Smooth muscle cell (in vitro differentiated cells): ENCODE results near the gene EXOC4. TPM values are rescaled to one million over a fixed set of nuclear protein-coding genes. Genes with fewer than 3 reads are reported as not detected.

ENCODE experiments used
- DNase-seq: peaks from one replicate; lab custom pipeline; 2025; ENCODE audit not compliant: unreplicated experiment; lab: John Stamatoyannopoulos, UW
- H2AFZ ChIP-seq: fragments of 200-600 bp; sonication (generic); 2 replicates; pipeline ENCODE4 v1.6.0; 2016; ENCODE audit warnings: antibody characterized with exemption, low read depth, mild to moderate bottlenecking
- H3F3A ChIP-seq: fragments of 200-600 bp; sonication (generic); 2 replicates; pipeline ENCODE4 v1.6.0; 2017; ENCODE audit warnings: antibody characterized with exemption, low read depth
- H3K27ac ChIP-seq: fragments of 200-600 bp; sonication (generic); 2 replicates; pipeline ENCODE4 v1.5.1; 2016; ENCODE audit warnings: low read depth, mild to moderate bottlenecking
- H3K27me3 ChIP-seq: fragments of 200-600 bp; sonication (generic); 2 replicates; pipeline ENCODE4 v1.6.1; 2016; ENCODE audit warnings: low read depth, mild to moderate bottlenecking
- H3K36me3 ChIP-seq: fragments of 200-600 bp; sonication (generic); 2 replicates; pipeline ENCODE4 v1.5.1; 2016; ENCODE audit warnings: low read depth
- H3K4me1 ChIP-seq: fragments of 200-600 bp; sonication (generic); 2 replicates; pipeline ENCODE4 v1.5.1; 2016; ENCODE audit warnings: low read depth
- H3K4me2 ChIP-seq: fragments of 200-600 bp; sonication (generic); 2 replicates; pipeline ENCODE4 v1.6.0; 2016; ENCODE audit warnings: mild to moderate bottlenecking
- H3K4me3 ChIP-seq: fragments of 200-600 bp; sonication (generic); 2 replicates; pipeline ENCODE4 v1.5.1; 2016; ENCODE audit warnings: mild to moderate bottlenecking
- H3K79me2 ChIP-seq: fragments of 200-600 bp; sonication (generic); 2 replicates; pipeline ENCODE4 v1.6.0; 2016; ENCODE audit warnings: low read depth, mild to moderate bottlenecking
- H3K9ac ChIP-seq: fragments of 200-600 bp; sonication (generic); 2 replicates; pipeline ENCODE4 v1.6.0; 2016; ENCODE audit warnings: low read depth
- H3K9me3 ChIP-seq: fragments of 200-600 bp; sonication (generic); replicated peaks from 2 replicates; pipeline ENCODE4 v1.5.1; 2016; ENCODE audit warnings: low read depth
- H4K20me1 ChIP-seq: fragments of 200-600 bp; sonication (generic); 2 replicates; pipeline ENCODE4 v1.6.0; 2016; ENCODE audit warnings: low read depth
- CTCF ChIP-seq: fragments of 200-600 bp; sonication (generic); IDR thresholded peaks from 2 replicates; pipeline ENCODE4 v1.5.1; 2017; ENCODE audit warnings: borderline replicate concordance, mild to moderate bottlenecking, antibody characterized with exemption; ENCODE audit not compliant: insufficient read depth, poor library complexity, severe bottlenecking
- WGBS: methylation state at CpG from one replicate; pipeline ENCODE4 v1.1.7; 2016; ENCODE audit warnings: low lambda C conversion rate; 5-methylcytosine and 5-hydroxymethylcytosine counted together
- polyA plus RNA-seq: library from polyadenylated mRNA; unstranded; fragments of >200 nt; fragmentation: Nextera tagmentation; extraction: Ambion mirVana; gene quantifications from 2 replicates; pipeline ENCODE4 v1.2.1, GENCODE V29; 2016
- total RNA-seq: library from RNA; depleted of rRNA; stranded (reverse); fragments of >200 nt; gene quantifications from 2 replicates; pipeline ENCODE4 v1.2.3, GENCODE V29; 2014

EXOC4 gene
- total and polyA plus RNA-seq, 2 experiments from 2014 or later = 21.5 to 47.1 TPM

GRCh38 chr7:133583545-133584171, 330.8 kb downstream of the EXOC4 start:
- WGBS = 93% methylated on average over 3 of the region's 3 CpGs
- Histone ChIP-seq H3K27me3 (no peaks in the 10 kb centered on the region), H3K9ac (no peak overlapping the region), H3K27ac (no peak overlapping the region), H3K79me2 (no peaks in the 10 kb centered on the region), H3K9me3 (no peaks in the 10 kb centered on the region), H3K4me1 (no peaks in the 10 kb centered on the region), H3K36me3 (no peaks in the 10 kb centered on the region), H2AFZ (no peak overlapping the region), H3K4me3 (no peak overlapping the region), H4K20me1 (no peaks in the 10 kb centered on the region), H3K4me2 (no peak overlapping the region), H3F3A (no peaks in the 10 kb centered on the region)
- no peak for DNase-seq
- no peak for TF ChIP-seq CTCF

GRCh38 chr7:133584956-133585668, 332.2 kb downstream of the EXOC4 start:
- WGBS = 83% methylated on average over 6 of the region's 6 CpGs

DNA sequence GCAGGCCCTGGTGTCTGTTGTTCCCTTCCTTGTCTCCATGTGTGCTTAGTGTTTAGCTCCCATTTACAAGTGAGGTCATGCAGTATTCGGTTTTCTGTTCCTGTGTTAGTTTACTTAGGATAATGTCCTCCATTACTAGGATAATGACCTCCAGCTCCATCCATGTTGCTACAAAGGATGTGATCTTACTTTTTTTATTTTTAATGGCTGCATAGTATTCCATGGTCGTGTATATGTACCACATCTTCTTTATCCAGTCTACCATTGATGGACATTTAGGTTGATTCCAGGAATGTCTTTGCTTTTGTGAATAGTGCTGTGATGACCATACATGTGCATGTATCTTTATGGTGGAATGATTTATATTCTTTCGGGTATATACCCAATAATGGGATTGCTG, 333.4 kb downstream of the EXOC4 start:
- no peak overlapping the region for H3K4me3 ChIP-seq
- H3K79me2 ChIP-seq = no peaks in the 10 kb centered on the region
- no peaks in the 10 kb centered on the region for H3K36me3 ChIP-seq
- H3K4me1 ChIP-seq = no peaks in the 10 kb centered on the region
- no peaks in the 10 kb centered on the region for H3F3A ChIP-seq
- 92% methylated on average over 3 of the region's 3 CpGs for WGBS
- H3K27me3 ChIP-seq = no peaks in the 10 kb centered on the region
- DNase-seq = no peak
- no peak overlapping the region for H3K9ac ChIP-seq
- no peaks in the 10 kb centered on the region for H3K9me3 ChIP-seq
- TF ChIP-seq CTCF = no peak
- H3K27ac ChIP-seq = no peak overlapping the region
- H4K20me1 ChIP-seq = no peaks in the 10 kb centered on the region
- H2AFZ ChIP-seq = no peak overlapping the region
- no peak overlapping the region for H3K4me2 ChIP-seq

More at GRCh38 chr7:133584956-133585668, 332.2 kb downstream of the EXOC4 start:
- Histone ChIP-seq H3F3A (no peaks in the 10 kb centered on the region), H2AFZ (no peak overlapping the region), H3K4me3 (no peak overlapping the region), H3K4me1 (no peaks in the 10 kb centered on the region), H3K27me3 (no peaks in the 10 kb centered on the region), H3K36me3 (no peaks in the 10 kb centered on the region), H3K9me3 (no peaks in the 10 kb centered on the region), H3K79me2 (no peaks in the 10 kb centered on the region), H3K27ac (no peak overlapping the region), H3K9ac (no peak overlapping the region), H3K4me2 (no peak overlapping the region), H4K20me1 (no peaks in the 10 kb centered on the region)
- DNase-seq = no peak
- TF ChIP-seq CTCF = no peak

DNA sequence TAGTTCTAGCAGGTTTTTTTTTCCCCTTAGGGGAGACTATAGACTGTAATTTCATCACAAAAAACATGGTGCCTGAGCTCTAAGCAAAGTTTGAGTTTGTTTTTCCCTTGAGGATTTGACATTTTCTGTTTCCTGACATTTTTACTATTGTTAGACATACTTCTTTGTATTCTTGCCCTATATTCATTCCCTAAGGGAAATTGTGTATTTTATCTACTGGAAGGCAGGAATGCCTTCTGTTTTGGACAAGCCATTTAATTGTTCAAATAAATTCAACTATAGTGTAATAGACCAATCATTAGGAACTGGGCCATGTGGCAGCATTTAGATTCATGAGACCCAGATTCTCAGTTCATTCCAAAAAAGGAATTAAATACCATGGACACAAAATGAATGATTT, 335.0 kb downstream of the EXOC4 start:
- Histone ChIP-seq H3K36me3 (no peaks in the 10 kb centered on the region), H3K9ac (no peak overlapping the region), H3K9me3 (no peaks in the 10 kb centered on the region), H3K27ac (no peak overlapping the region), H3K4me3 (no peak overlapping the region), H3K4me2 (no peak overlapping the region), H4K20me1 (no peaks in the 10 kb centered on the region), H2AFZ (no peak overlapping the region), H3K27me3 (no peaks in the 10 kb centered on the region), H3K4me1 (no peaks in the 10 kb centered on the region), H3K79me2 (no peaks in the 10 kb centered on the region), H3F3A (no peaks in the 10 kb centered on the region)
- DNase-seq = no peak
- TF ChIP-seq CTCF = no peak
